NB4 (cell line): Measurements from ENCODE around the gene FUT7.
A peak's percentile ranks its signal among the peaks of the same experiment; 100 is the strongest.

Experiments
- DNase-seq: peaks from one replicate; pipeline ENCODE4 v3.0.0; 2010; ENCODE audit warnings: low read depth
- H3K4me3 ChIP-seq: one replicate; pipeline ENCODE4 v1.5.1; 2011; ENCODE audit warnings: mild to moderate bottlenecking, low read depth, low read length, moderate library complexity
- CTCF ChIP-seq: IDR thresholded peaks from one replicate; pipeline ENCODE4 v1.5.1; 2012; ENCODE audit warnings: low read depth, low read length
- MAX ChIP-seq: IDR thresholded peaks from 2 replicates; pipeline ENCODE4 v1.6.1; 2011; ENCODE audit warnings: low read depth, low read length
- MYC ChIP-seq: IDR thresholded peaks from 2 replicates; pipeline ENCODE4 v1.6.1; 2011; ENCODE audit warnings: low read depth, low read length
- POLR2A ChIP-seq: IDR thresholded peaks from 2 replicates; pipeline ENCODE4 v1.6.1; 2011; ENCODE audit warnings: mild to moderate bottlenecking; ENCODE audit not compliant: insufficient read length; ENCODE audit errors: extremely low read depth

The FUT7 gene

GRCh38 chr9:137002646-137003041 lies 29.2 kb downstream of the FUT7 start:
- no peak overlapping the region for H3K4me3 ChIP-seq
- no peak for DNase-seq
- TF ChIP-seq MAX (no peak), CTCF (no peak), POLR2A (no peak), MYC (no peak)

GRCh38 chr9:137001857-137002645 lies 29.8 kb downstream of the FUT7 start:
- H3K4me3 ChIP-seq: no peak overlapping the region
- DNase-seq: no peak
- TF ChIP-seq MYC: no peak
- no peak for TF ChIP-seq CTCF
- no peak for TF ChIP-seq MAX
- TF ChIP-seq POLR2A: no peak

GRCh38 chr9:137000177-137000930 lies 31.5 kb downstream of the FUT7 start:
- peak; percentile 87 for DNase-seq
- H3K4me3 ChIP-seq: no peak overlapping the region
- TF ChIP-seq MYC (peak; percentile 38; the same call in 1 of the 2 replicates), CTCF (no peak), MAX (peak; percentile 63)

- H3K4me3 ChIP-seq: no peak overlapping the region
- DNase-seq: no peak
- TF ChIP-seq POLR2A: no peak
These were observed 34.1 kb downstream of the FUT7 start for GRCh38 chr9:136997830-136998234.

GRCh38 chr9:136997371-136997770 lies 34.5 kb downstream of the FUT7 start:
- no peak overlapping the region for H3K4me3 ChIP-seq
- TF ChIP-seq CTCF (no peak), POLR2A (no peak), MAX (no peak), MYC (no peak)

More at GRCh38 chr9:136997371-136997770, 34.5 kb downstream of the FUT7 start:
- no peak for DNase-seq
